ENCODE measurements around the gene TRAF3.

TRAF3 gene

GRCh38 chr14:102905116-102906108 is 128.2 kb downstream of the TRAF3 start:
- no peak overlapping the region for H3K4me3 ChIP-seq (ENCODE audit: low read depth, low read length)

GRCh38 chr14:102906616-102907302 is 129.5 kb downstream of the TRAF3 start:
- H3K4me3 ChIP-seq (ENCODE audit: low read depth, low read length), result no peak overlapping the region

DNA sequence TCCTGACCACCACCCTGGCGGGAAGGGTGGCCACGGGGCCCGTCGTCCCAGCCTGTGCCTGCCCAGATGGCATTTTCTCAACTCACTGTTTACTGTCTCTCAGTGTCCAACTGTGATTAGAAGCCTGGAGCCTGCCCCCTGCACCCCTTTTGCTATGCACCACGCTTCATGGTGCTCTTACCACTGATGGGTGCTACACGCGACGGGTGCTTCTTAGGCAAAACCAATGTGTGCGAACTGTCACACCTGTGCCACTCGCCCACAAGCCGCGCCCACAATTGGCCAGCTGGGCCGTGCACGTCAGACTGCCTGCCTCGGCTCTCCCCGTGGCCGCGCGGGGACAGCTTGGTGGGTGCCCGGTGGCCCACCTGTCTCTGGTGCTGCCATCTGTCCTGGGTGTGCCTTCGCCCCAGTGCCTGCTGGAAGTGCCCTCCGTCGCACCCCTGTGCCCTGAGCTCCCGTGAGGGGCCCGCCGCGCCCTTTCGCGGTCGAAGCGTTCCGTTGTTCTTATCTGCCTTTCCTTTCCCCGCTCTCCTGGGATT is 130.1 kb downstream of the TRAF3 start:
- no peak overlapping the region for H3K4me3 ChIP-seq (ENCODE audit: low read depth, low read length)

GRCh38 chr14:102907980-102908730 is 130.9 kb downstream of the TRAF3 start:
- no peak overlapping the region for H3K4me3 ChIP-seq (ENCODE audit: low read depth, low read length)

GRCh38 chr14:102908766-102909455 is 131.7 kb downstream of the TRAF3 start:
- no peak overlapping the region for H3K4me3 ChIP-seq (ENCODE audit: low read depth, low read length)

- H3K4me3 ChIP-seq (ENCODE audit: low read depth, low read length), result no peak overlapping the region
These were observed 132.2 kb downstream of the TRAF3 start for GRCh38 chr14:102909462-102909861.

DNA sequence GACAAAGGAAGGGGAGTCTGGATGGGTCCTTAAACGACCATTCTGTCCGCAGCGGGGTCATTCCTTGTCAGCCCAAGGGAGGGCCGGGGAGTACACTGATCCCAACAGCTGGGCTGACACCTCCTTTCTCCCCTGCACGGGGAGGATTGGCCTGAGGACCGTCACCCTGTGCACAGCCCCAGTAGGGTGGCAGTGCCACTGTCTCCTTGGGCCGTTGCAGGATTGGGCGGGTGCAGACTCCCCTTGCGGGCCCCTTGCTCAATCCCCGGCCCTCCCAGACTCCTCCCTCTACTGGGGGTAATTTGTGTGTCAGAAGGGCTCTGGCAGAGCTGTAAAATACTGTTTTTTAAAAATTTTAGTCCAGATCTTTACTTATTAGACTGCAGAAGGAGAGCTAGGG is 132.7 kb downstream of the TRAF3 start:
- H3K4me3 ChIP-seq (ENCODE audit: low read depth, low read length), result no peak overlapping the region

GRCh38 chr14:102910442-102910841 is 133.2 kb downstream of the TRAF3 start:
- H3K4me3 ChIP-seq (ENCODE audit: low read depth, low read length), result no peak overlapping the region

DNA sequence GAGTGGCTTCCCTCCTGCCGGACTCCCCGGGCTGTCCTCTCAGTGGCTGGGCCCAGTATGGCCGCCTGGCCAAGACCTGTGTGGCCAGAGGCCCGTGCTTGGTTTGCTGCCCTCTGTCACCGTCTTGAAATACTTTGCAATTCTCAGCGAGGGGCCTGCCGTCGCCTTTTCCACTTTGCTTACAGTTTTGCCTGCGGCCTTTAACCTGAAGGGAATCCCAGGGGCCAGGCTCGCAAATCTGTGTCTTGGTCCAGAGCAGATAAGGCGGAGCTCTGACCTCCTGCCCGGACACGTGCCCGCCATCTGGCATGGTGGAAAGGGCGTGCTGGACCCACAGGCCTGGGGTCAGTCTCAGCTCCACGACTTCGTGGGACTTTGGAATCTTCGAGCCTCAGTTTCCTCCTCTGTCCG is 134.3 kb downstream of the TRAF3 start:
- H3K4me3 ChIP-seq (ENCODE audit: low read depth, low read length), result no peak overlapping the region

DNA sequence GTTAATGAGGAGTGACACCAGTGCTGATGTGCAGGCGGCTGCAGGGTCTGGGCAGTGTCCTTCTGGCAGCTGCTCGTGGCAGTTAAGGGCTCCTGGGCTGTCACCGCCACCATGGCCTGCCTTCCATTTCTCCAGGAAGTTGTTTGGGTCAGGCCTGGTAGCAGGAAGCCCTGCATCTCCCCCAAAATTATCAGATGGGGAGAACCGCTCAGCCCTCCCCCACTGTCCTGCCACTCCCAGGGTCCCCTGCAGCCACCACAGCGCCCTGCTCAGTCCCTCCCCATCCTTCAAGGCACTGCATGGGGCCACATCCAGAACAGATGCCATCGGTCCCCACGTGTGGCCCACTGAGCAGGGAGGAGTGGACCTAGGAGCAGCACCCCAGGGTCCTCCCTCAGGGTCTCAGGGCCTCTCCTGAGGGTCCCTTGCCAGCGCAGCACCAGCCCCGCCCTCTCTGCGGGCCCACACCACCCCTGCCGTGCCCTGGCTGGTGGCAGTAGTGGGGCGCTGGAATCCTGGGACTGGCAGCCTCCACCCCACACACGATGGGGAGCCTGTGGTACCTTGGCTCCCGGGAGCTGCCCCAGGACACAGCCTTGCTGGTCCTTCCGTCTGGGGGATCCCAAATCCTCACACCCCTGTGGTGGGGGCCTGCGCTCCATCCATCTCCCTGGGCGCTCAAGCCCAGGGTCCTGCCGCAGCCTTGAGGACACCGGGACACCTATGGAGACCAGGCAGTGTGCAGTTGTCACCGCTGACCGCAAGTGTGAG is 134.9 kb downstream of the TRAF3 start:
- H3K4me3 ChIP-seq (ENCODE audit: low read depth, low read length), result no peak overlapping the region

- H3K4me3 ChIP-seq (ENCODE audit: low read depth, low read length), result no peak overlapping the region
These were observed 136.3 kb downstream of the TRAF3 start for GRCh38 chr14:102913341-102914211.

GRCh38 chr14:102914474-102915291 is 137.4 kb downstream of the TRAF3 start:
- no peak overlapping the region for H3K4me3 ChIP-seq (ENCODE audit: low read depth, low read length)

DNA sequence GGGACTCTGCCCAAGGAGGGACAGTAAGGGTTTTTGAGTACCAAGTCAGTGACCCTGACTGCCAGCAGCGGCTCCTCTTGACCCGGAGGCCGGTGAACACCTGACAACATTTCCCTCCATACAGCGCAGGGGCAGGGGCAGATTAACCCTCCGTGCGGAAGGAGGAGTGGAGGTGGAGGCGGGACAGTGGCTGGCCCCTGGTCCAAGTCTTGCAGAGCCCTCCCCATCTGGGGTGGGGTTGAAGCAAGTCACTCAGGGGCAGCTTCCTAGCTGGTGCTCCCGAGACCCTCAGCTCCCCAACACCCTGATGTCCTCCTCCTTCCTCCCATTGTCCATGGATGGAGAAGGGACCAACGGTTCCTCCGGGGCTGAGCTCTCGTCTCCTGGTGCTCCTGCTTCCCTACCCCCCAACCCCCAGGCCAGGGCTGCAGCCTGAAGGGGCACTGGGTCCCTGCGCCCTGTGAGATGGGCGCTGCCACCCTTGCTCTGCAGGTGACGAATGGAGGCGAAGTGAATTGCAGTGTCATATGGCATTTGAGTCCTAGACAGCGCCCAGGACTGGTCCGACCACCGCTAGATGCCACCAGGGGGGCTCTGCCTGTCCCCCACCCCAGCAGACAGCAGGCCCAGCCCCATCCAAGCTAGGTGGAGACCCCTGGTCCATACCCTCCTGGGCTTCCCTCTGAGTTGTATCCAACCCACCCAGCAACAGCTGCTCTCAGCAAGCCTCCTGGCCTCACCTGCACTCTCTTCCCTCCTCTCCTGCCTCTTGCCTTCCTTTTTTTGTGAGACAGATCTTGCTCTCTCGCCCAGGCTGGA is 138.3 kb downstream of the TRAF3 start:
- no peak overlapping the region for H3K4me3 ChIP-seq (ENCODE audit: low read depth, low read length)

DNA sequence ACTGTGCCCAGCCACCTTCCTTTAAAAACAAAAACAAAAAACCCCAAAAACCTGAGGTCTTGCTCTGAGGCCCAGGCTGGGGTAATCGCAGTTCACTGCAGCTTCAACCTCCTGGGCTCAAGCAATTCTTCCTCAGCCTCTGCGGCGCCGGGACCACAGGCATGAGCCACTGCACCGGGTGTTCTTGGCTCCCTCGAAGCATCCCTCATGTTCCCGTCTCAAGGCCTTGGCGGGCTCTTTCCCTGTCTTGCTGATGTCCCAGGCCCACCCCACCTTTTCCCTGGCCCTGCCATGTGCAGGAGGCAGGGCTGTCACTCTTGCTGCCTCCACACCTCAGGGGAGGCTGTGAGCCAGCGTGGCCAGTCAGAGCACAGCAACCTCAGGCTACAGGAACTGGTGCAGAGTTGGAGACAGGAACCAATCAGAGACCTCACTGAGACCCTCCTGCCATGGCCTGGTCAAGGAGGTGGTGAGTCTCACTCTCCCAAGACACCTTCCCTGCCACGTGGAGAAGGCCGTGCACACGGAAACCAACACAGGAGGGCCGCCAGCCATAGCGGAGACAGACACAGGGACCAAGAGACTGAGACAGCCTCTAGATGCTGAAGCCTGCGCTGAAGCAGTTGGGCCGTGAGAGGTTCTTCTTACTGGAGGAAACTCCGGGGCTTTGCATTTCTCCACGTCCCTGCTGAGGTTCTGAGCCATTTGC is 139.3 kb downstream of the TRAF3 start:
- H3K4me3 ChIP-seq (ENCODE audit: low read depth, low read length), result no peak overlapping the region

GRCh38 chr14:102917056-102917385 is 139.8 kb downstream of the TRAF3 start:
- H3K4me3 ChIP-seq (ENCODE audit: low read depth, low read length), result no peak overlapping the region

DNA sequence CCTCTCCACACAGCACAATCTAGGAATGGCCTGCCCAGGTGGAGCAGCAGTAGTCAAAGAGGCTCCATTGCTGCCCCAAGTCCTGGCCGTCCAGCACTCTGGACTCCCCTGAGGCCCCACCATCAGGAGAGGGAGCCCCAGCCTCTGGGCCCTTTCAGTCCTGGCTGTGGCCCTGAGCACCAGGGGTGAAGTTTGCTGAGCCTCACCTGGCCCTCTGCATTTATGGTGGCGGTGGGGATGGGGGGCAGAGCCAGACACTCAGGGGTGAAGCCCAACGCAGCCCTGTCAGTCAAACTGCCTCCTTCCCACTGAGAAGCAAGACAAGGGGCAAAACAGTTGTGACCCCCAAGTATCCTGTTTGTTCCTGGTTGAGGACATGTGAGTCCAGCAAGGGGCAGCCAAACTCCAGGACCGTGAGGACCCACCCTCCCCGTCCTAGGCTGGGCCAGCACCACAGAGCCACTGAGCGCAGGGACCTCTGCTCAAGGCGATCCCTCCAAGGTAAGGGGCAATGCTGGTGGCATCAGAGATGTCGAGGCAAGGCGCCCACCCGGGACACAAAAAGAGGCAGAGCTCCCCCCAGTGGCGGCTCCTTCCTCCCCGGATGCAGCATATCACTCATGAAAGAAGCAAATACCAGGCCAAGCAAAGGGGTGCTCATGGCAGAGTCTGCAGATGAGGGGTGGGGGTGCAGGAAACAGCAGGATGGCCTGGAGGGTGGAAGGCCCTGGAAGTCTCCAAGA is 140.4 kb downstream of the TRAF3 start:
- H3K4me3 ChIP-seq (ENCODE audit: low read depth, low read length), result no peak overlapping the region

Data from iPS-11a (cell line).